ENCODE measurements around the gene RASA3. TPM values are rescaled to one million over a fixed set of nuclear protein-coding genes. Genes with fewer than 3 reads are reported as not detected.

RASA3 gene
- total RNA-seq, 1 experiment from 2014 or later = 0.95 TPM

DNA sequence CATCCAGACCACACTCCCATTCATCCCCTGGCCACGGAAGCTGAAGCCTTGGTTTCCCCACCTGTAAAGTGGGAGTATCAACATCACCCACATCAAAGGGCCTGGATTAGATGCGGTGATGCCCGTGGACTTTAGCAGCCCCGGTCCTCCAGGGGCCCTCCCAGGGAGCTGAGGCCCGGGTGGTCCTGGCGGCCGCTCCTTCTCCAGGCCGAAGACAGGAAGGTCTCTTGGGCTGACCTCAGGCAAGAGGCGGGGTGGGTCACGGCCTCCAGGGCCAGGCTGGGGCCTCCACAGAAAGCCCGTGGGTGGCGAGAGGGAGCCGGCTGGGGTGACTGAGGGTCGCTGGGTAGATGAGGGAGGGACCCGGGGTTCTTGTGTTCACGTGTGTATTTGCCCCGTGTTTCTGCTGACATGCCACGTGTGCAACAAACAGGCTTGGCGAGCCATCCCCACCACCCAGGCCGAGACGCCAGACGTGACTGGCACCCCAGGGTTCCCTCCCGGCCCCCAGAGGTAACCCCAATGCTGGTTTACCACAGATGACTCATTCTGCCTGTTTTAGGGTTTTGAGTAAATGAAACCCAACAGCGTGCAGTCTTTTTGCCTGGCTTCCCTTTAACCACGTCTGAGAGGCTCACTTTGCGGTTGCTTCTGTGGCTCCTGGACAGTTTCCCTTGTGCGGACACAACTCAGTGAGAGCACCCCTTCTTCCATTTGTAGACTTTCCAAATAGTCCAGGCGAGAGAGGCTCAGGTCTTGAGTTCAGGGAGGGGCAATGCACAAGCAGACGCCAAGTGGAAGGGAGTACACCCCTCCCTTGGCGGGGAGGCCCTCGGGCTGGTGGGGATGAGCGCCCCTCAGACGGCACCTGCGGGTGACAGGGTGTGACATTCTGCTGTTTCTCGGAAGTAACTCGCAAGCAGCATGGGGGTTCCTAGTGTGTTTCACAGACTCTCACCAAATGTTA, 201.5 kb downstream of the RASA3 start:
- Histone ChIP-seq H3K36me3 (ENCODE audit: control insufficient read depth, insufficient read depth, low read length) (no peaks in the 10 kb centered on the region), H3K27me3 (replicated peaks; ENCODE audit: control insufficient read depth, insufficient read depth, low read length) (no peaks in the 10 kb centered on the region), H3K9me3 (no peaks in the 10 kb centered on the region), H3K4me3 (ENCODE audit: low read depth, low read length) (no peak overlapping the region), H3K4me1 (no peaks in the 10 kb centered on the region)
- H3K27me3 Mint-ChIP-seq (ENCODE audit: insufficient read depth, unreplicated experiment) = no peaks in the 10 kb centered on the region
- H3K4me1 Mint-ChIP-seq (ENCODE audit: low read depth, unreplicated experiment) = no peaks in the 10 kb centered on the region
- ChIA-PET POLR2A (no interaction called here), CTCF (no interaction called here)
- TF ChIP-seq, protein P1, sequence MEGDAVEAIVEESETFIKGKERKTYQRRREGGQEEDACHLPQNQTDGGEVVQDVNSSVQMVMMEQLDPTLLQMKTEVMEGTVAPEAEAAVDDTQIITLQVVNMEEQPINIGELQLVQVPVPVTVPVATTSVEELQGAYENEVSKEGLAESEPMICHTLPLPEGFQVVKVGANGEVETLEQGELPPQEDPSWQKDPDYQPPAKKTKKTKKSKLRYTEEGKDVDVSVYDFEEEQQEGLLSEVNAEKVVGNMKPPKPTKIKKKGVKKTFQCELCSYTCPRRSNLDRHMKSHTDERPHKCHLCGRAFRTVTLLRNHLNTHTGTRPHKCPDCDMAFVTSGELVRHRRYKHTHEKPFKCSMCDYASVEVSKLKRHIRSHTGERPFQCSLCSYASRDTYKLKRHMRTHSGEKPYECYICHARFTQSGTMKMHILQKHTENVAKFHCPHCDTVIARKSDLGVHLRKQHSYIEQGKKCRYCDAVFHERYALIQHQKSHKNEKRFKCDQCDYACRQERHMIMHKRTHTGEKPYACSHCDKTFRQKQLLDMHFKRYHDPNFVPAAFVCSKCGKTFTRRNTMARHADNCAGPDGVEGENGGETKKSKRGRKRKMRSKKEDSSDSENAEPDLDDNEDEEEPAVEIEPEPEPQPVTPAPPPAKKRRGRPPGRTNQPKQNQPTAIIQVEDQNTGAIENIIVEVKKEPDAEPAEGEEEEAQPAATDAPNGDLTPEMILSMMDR (IDR thresholded peaks at IDR 0.05; ENCODE audit: insufficient read depth in 1 of 2, low read depth in 1 of 2, low read length in 1 of 2, severe bottlenecking in 1 of 2, unreplicated experiment in 1 of 2) = no peak
- H3K36me3 Mint-ChIP-seq (ENCODE audit: insufficient read depth, unreplicated experiment) = no peaks in the 10 kb centered on the region
- BruUV-seq (replicated peaks) = no TSS peak
- H3K9me3 Mint-ChIP-seq (ENCODE audit: unreplicated experiment) = no peaks in the 10 kb centered on the region
- no peak overlapping the region for H3K27ac Mint-ChIP-seq (ENCODE audit: unreplicated experiment)
- no peak overlapping the region for H3K4me3 Mint-ChIP-seq (ENCODE audit: unreplicated experiment)
- intact Hi-C loops (cut with micrococcal nuclease; ENCODE audit: unreplicated experiment) = no loop called here
- peak in 1 of 2 experiments; percentile 26 for DNase-seq

DNA sequence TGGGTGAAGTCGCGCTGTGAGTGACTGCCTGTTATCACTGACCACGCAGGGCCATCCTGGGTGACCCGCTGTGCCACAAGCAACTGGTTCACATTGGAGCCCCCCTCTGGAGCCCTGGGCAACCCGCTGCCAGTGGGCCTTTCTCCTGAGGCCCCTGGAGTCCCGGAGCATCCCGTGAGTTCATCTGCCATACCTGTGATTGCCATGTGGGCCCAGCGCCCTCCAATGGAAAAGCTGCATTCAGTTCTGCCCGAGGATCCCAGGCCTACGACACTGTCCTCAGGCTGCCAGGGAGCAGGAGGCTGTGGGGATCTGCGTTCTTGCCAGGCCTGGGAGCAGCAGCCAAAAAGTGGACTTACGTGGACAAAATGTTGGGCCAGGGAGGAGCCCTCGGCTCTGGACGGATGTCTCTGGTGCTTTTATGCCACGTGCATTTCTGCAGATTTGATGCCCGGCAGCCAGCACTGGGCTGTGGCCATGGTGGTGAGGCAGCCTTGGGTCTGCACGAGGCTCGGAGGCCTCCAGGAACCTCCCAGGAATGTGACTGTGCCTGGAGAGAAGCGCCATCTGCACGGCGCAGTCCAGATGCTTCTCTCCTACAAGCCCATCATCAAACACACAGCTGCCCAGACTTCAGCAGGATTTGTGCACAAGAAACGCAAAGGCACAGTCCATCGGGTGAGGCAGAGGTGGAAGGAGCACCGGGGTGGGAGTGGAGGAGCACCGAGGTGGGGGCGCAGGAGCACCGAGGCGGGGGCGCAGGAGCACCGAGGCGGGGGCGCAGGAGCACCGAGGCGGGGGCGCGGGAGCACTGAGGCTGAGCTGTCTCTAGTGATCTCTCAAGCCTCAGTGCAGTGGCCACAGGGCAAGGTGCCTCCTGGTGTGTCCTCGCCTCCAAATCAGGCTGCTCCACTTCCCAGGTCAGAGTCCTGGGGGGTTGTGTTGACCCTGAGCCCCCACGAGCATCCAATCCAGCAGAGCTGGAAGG, 202.5 kb downstream of the RASA3 start:
- BruUV-seq (replicated peaks) = no TSS peak
- Mint-ChIP-seq H3K36me3 (ENCODE audit: insufficient read depth, unreplicated experiment) (no peaks in the 10 kb centered on the region), H3K27me3 (ENCODE audit: insufficient read depth, unreplicated experiment) (peaks cover 5% of the 10 kb centered on the region), H3K4me3 (ENCODE audit: unreplicated experiment) (no peak overlapping the region), H3K9me3 (ENCODE audit: unreplicated experiment) (no peaks in the 10 kb centered on the region), H3K27ac (ENCODE audit: unreplicated experiment) (no peak overlapping the region), H3K4me1 (ENCODE audit: low read depth, unreplicated experiment) (no peaks in the 10 kb centered on the region)
- intact Hi-C loops (cut with micrococcal nuclease; ENCODE audit: unreplicated experiment) = no loop called here
- Histone ChIP-seq H3K36me3 (ENCODE audit: control insufficient read depth, insufficient read depth, low read length) (no peaks in the 10 kb centered on the region), H3K27me3 (replicated peaks; ENCODE audit: control insufficient read depth, insufficient read depth, low read length) (no peaks in the 10 kb centered on the region), H3K9me3 (no peaks in the 10 kb centered on the region), H3K4me3 (ENCODE audit: low read depth, low read length) (no peak overlapping the region), H3K4me1 (no peaks in the 10 kb centered on the region)
- ChIA-PET POLR2A (no interaction called here), CTCF (no interaction called here)
- TF ChIP-seq, protein P1 (IDR thresholded peaks at IDR 0.05; ENCODE audit: insufficient read depth in 1 of 2, low read depth in 1 of 2, low read length in 1 of 2, severe bottlenecking in 1 of 2, unreplicated experiment in 1 of 2) = no peak
- peak in 1 of 2 experiments; percentile 31 for DNase-seq
